CD8-positive, alpha-beta memory T cell (primary cell): ENCODE results near the gene GULP1. TPM values are rescaled to one million over a fixed set of nuclear protein-coding genes. Genes with fewer than 3 reads are reported as not detected.

Experiments
- CTCF ChIA-PET: fragments of 350-600 bp; sonication (Branson Sonifier 250); formaldehyde crosslinking; loops from one replicate; lab custom pipeline; 2021; ENCODE audit warnings: antibody characterized with exemption; lab: Charles Lee
- POLR2A ChIA-PET: fragments of 350-600 bp; sonication (Branson Sonifier 250); formaldehyde crosslinking; loops from one replicate; lab custom pipeline; 2021; ENCODE audit warnings: antibody characterized with exemption; lab: Charles Lee
- DNase-seq, 5 donors: peaks; one replicate each; pipeline versions ENCODE4 v3.0.0 to v3.0.0-alpha.2; 2020 to 2022; ENCODE audit warnings: mixed read lengths in 1 of 5
- H3K27ac ChIP-seq: one replicate; pipeline ENCODE4 v1.7.0; 2013; ENCODE audit warnings: low read depth, mild to moderate bottlenecking, low read length, moderate library complexity
- H3K27me3 ChIP-seq: 2 replicates; pipeline ENCODE4 v1.7.0; 2013; ENCODE audit warnings: low read length, mild to moderate bottlenecking; ENCODE audit not compliant: insufficient read depth, poor library complexity, severe bottlenecking
- H3K36me3 ChIP-seq: 2 replicates; pipeline ENCODE4 v1.7.0; 2013; ENCODE audit warnings: mild to moderate bottlenecking, low read length, moderate library complexity; ENCODE audit not compliant: insufficient read depth
- H3K4me1 ChIP-seq: 2 replicates; pipeline ENCODE4 v1.7.0; 2013; ENCODE audit warnings: mild to moderate bottlenecking, low read length, moderate library complexity; ENCODE audit not compliant: insufficient read depth
- H3K4me3 ChIP-seq: 2 replicates; pipeline ENCODE4 v1.7.0; 2013; ENCODE audit warnings: mild to moderate bottlenecking, low read length
- H3K9me3 ChIP-seq: 2 replicates; pipeline ENCODE4 v1.7.0; 2013; ENCODE audit warnings: mild to moderate bottlenecking, low read length
- H3K27ac Mint-ChIP-seq, 8 donors: one replicate each; pipeline ENCODE4 v1.8.0; 2020 to 2021; ENCODE audit warnings: mixed read lengths in 8 of 8, mild to moderate bottlenecking in 6 of 8, inconsistent platforms in 3 of 8, moderate library complexity in 3 of 8
- H3K27me3 Mint-ChIP-seq, 2 donors: one replicate each; pipeline ENCODE4 v1.8.0; 2020 to 2021; ENCODE audit warnings: mixed read lengths in 2 of 2, mild to moderate bottlenecking in 1 of 2, moderate library complexity in 1 of 2
- H3K36me3 Mint-ChIP-seq, 3 donors: one replicate each; pipeline ENCODE4 v1.8.0; 2020 to 2021; ENCODE audit warnings: mixed read lengths in 3 of 3, inconsistent platforms in 1 of 3, mild to moderate bottlenecking in 1 of 3
- H3K4me1 Mint-ChIP-seq, 3 donors: one replicate each; pipeline ENCODE4 v1.8.0; 2020 to 2021; ENCODE audit warnings: mixed read lengths in 3 of 3, inconsistent platforms in 1 of 3, mild to moderate bottlenecking in 1 of 3
- H3K4me3 Mint-ChIP-seq, 7 donors: one replicate each; pipeline ENCODE4 v1.8.0; 2020 to 2021; ENCODE audit warnings: mixed read lengths in 7 of 7, mild to moderate bottlenecking in 6 of 7, moderate library complexity in 4 of 7, inconsistent platforms in 2 of 7
- H3K9me3 Mint-ChIP-seq, 5 donors: one replicate each; pipeline ENCODE4 v1.8.0; 2020 to 2022; ENCODE audit warnings: mixed read lengths in 5 of 5, mild to moderate bottlenecking in 3 of 5, moderate library complexity in 2 of 5, inconsistent platforms in 1 of 5
- polyA plus RNA-seq: library from polyadenylated mRNA; unstranded; fragments of 300-500 nt; fragmentation: Illumina TruSeq; gene quantifications from one replicate; pipeline ENCODE4 v1.2.3, GENCODE V29; 2021
- total RNA-seq, 2 experiments: library from RNA; stranded (reverse); gene quantifications; one replicate each; pipeline ENCODE4 v1.2.3, GENCODE V29; 2021

The GULP1 gene
- total and polyA plus RNA-seq, 3 experiments from 2014 or later: not detected

DNA sequence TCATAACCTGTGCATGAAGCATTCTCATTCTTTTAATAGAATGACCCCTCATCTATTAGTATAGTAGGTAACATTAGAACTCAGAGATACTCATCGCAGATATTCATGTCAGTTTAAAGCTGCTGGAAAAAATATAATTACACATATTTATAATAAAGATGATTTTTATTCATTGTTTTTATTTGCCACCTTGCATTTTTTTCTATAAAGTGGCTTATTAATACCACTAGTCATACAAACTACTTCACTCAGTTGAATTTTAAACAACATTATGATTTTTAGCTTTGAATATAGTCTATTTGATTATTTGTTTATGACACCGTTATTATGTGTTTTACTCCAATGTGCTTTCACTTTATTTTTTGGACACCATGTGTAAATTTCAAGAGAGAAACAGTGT is 23.9 kb upstream of the GULP1 start:
- Histone ChIP-seq H3K27ac (no peak overlapping the region), H3K9me3 (no peaks in the 10 kb centered on the region), H3K36me3 (no peaks in the 10 kb centered on the region), H3K27me3 (no peaks in the 10 kb centered on the region), H3K4me3 (no peak overlapping the region), H3K4me1 (no peaks in the 10 kb centered on the region)
- H3K27me3 Mint-ChIP-seq: no peaks in the 10 kb centered on the region
- H3K4me3 Mint-ChIP-seq: no peak overlapping the region
- ChIA-PET POLR2A (no interaction called here), CTCF (no interaction called here)
- H3K36me3 Mint-ChIP-seq: no peaks in the 10 kb centered on the region
- H3K4me1 Mint-ChIP-seq: no peaks in the 10 kb centered on the region
- peaks cover 0 to 8% (median 0%) of the 10 kb centered on the region in 5 donors for H3K9me3 Mint-ChIP-seq
- no peak for DNase-seq
- no peak overlapping the region for H3K27ac Mint-ChIP-seq

- H3K36me3 Mint-ChIP-seq: no peaks in the 10 kb centered on the region
- Histone ChIP-seq H3K9me3 (no peaks in the 10 kb centered on the region), H3K4me3 (no peak overlapping the region), H3K27ac (no peak overlapping the region), H3K27me3 (no peaks in the 10 kb centered on the region), H3K36me3 (no peaks in the 10 kb centered on the region), H3K4me1 (no peaks in the 10 kb centered on the region)
- H3K27ac Mint-ChIP-seq: no peak overlapping the region
- no peaks in the 10 kb centered on the region for H3K27me3 Mint-ChIP-seq
- peaks cover 0 to 8% (median 0%) of the 10 kb centered on the region in 5 donors for H3K9me3 Mint-ChIP-seq
- ChIA-PET CTCF (no interaction called here), POLR2A (no interaction called here)
- no peak overlapping the region for H3K4me3 Mint-ChIP-seq
- H3K4me1 Mint-ChIP-seq: no peaks in the 10 kb centered on the region
- DNase-seq: no peak
These were observed 22.7 kb upstream of the GULP1 start for GRCh38 chr2:188269004-188269403.

DNA sequence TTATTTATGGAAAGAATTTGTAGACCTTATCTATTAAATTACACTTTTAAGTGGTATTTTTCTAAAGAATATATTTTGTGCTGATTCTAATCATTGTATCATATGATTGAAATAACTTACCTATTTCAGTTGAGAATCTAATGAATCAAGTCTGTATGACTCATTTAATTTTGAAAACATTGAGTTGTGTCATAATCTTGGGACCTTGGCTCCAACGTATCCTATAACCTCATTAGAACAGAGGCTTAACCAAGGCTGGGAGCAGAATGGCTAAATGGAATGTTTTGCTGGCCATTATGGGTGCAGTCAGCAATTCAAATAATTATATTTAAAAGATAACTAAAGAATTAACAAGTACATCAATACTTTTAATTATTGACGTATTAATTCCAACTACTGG is 19.6 kb upstream of the GULP1 start:
- Mint-ChIP-seq H3K4me3 (no peak overlapping the region), H3K27me3 (no peaks in the 10 kb centered on the region)

GRCh38 chr2:188274274-188274673 is 17.4 kb upstream of the GULP1 start:
- H3K4me1 Mint-ChIP-seq: no peaks in the 10 kb centered on the region
- no peak overlapping the region for H3K4me3 Mint-ChIP-seq
- Histone ChIP-seq H3K27ac (no peak overlapping the region), H3K36me3 (no peaks in the 10 kb centered on the region), H3K27me3 (no peaks in the 10 kb centered on the region), H3K4me1 (no peaks in the 10 kb centered on the region), H3K9me3 (no peaks in the 10 kb centered on the region), H3K4me3 (no peak overlapping the region)
- no peaks in the 10 kb centered on the region for H3K27me3 Mint-ChIP-seq
- H3K36me3 Mint-ChIP-seq: no peaks in the 10 kb centered on the region
- ChIA-PET POLR2A (no interaction called here), CTCF (no interaction called here)
- DNase-seq: no peak
- H3K9me3 Mint-ChIP-seq: peaks cover 0 to 3% (median 0%) of the 10 kb centered on the region in 5 donors
- no peak overlapping the region for H3K27ac Mint-ChIP-seq

More for the DNA sequence above, 19.6 kb upstream of the GULP1 start:
- Histone ChIP-seq H3K4me3 (no peak overlapping the region), H3K4me1 (no peaks in the 10 kb centered on the region), H3K36me3 (no peaks in the 10 kb centered on the region), H3K27ac (no peak overlapping the region), H3K9me3 (no peaks in the 10 kb centered on the region), H3K27me3 (no peaks in the 10 kb centered on the region)
- H3K36me3 Mint-ChIP-seq: no peaks in the 10 kb centered on the region
- H3K27ac Mint-ChIP-seq: no peak overlapping the region
- H3K4me1 Mint-ChIP-seq: no peaks in the 10 kb centered on the region
- ChIA-PET POLR2A (no interaction called here), CTCF (no interaction called here)
- H3K9me3 Mint-ChIP-seq: peaks cover 0 to 8% (median 0%) of the 10 kb centered on the region in 5 donors
- DNase-seq: no peak

DNA sequence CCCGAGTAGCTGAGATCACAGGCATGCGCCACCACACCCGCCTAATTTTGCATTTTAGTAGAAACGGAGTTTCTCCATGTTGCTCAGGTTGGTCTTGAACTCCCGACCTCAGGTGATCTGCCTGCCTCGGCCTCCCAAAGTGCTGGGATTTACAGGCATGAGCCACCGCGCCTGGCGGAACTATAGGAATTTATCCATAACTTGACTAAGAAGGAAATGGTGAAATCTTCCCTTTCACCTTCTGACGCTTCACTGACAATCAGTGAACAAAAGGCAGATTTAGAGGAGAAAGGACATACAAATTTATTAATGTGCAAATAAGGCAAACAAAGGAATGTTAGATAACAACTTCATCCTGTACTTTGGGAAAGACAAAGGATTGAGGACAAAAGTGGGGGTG is 15.4 kb upstream of the GULP1 start:
- Mint-ChIP-seq H3K27ac (no peak overlapping the region), H3K36me3 (no peaks in the 10 kb centered on the region), H3K27me3 (no peaks in the 10 kb centered on the region), H3K4me1 (no peaks in the 10 kb centered on the region), H3K4me3 (no peak overlapping the region), H3K9me3 (peaks cover 0 to 3% (median 0%) of the 10 kb centered on the region in 5 donors)
- no peak overlapping the region for H3K27ac ChIP-seq
- no peaks in the 10 kb centered on the region for H3K36me3 ChIP-seq
- H3K27me3 ChIP-seq: no peaks in the 10 kb centered on the region
- no peak overlapping the region for H3K4me3 ChIP-seq
- ChIA-PET POLR2A (no interaction called here), CTCF (no interaction called here)
- no peaks in the 10 kb centered on the region for H3K4me1 ChIP-seq
- no peak for DNase-seq
- H3K9me3 ChIP-seq: no peaks in the 10 kb centered on the region

GRCh38 chr2:188277786-188278185 is 13.9 kb upstream of the GULP1 start:
- Histone ChIP-seq H3K9me3 (no peaks in the 10 kb centered on the region), H3K4me3 (no peak overlapping the region), H3K36me3 (no peaks in the 10 kb centered on the region), H3K27me3 (no peaks in the 10 kb centered on the region), H3K27ac (no peak overlapping the region), H3K4me1 (no peaks in the 10 kb centered on the region)
- no peak for DNase-seq
- ChIA-PET CTCF (no interaction called here), POLR2A (no interaction called here)
- no peak overlapping the region for H3K4me3 Mint-ChIP-seq
- no peaks in the 10 kb centered on the region for H3K27me3 Mint-ChIP-seq
- no peak overlapping the region for H3K27ac Mint-ChIP-seq
- no peaks in the 10 kb centered on the region for H3K4me1 Mint-ChIP-seq
- no peaks in the 10 kb centered on the region for H3K36me3 Mint-ChIP-seq
- H3K9me3 Mint-ChIP-seq: peaks cover 0 to 4% (median 0%) of the 10 kb centered on the region in 5 donors

DNA sequence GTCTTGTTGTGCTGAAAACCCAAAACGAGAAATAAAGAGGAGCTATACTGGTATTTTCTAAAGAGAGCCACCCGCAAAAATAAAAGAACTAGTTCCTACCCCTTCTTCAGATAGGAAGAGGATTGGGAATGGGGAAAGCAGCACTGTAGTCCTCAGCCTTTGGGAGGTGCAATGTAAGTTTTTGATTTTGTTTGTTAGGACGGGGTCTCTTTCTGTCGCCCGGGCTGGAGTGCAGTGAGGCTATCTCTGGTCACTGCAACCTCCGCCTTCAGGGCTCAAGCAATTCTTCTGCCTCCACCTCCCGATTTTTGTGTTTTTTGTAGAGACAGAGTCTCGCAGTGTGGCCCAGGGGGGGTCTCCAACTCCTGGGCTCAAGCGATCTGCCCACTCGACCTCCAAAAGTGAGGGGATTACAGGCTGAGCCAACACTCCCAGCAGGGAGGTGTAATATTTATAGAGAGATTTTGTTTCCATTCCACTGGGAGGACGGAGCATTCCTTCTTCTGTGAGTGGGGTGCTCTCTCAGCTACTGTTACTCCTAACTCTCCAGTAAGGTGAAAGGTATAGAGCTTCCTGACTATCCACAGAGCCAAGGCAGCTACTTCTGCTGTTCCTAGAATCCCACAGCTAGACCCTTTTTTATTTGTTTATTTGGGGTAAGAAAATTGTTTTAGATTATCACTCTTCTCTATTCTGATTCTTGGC is 13.1 kb upstream of the GULP1 start:
- Mint-ChIP-seq H3K27me3 (no peaks in the 10 kb centered on the region), H3K4me1 (no peaks in the 10 kb centered on the region), H3K9me3 (peaks cover 0 to 7% (median 3%) of the 10 kb centered on the region in 5 donors), H3K36me3 (no peaks in the 10 kb centered on the region), H3K4me3 (no peak overlapping the region), H3K27ac (no peak overlapping the region)
- no peak for DNase-seq
- CTCF ChIA-PET: no interaction called here
- H3K9me3 ChIP-seq: no peaks in the 10 kb centered on the region
- H3K36me3 ChIP-seq: no peaks in the 10 kb centered on the region
- H3K4me1 ChIP-seq: no peaks in the 10 kb centered on the region
- POLR2A ChIA-PET: no interaction called here
- H3K4me3 ChIP-seq: no peak overlapping the region
- H3K27me3 ChIP-seq: no peaks in the 10 kb centered on the region
- H3K27ac ChIP-seq: no peak overlapping the region

DNA sequence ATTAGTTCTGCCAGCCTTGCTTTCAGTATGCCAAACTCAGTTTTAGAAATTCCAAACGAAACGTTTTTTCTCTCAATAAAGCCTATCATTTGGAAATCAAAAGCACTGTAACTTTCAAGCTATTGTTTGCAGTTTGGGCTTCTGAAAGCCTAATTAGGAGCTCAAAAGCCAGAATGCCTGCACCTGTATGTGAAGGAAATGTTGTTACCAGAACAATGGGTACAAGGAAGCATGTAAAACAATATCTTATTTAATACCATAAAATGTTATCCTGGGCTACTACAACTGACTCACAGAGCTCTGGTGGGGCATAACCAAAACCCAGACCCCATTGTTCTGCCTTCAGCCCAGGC is 12.6 kb upstream of the GULP1 start:
- no peaks in the 10 kb centered on the region for H3K27me3 ChIP-seq
- Mint-ChIP-seq H3K4me1 (no peaks in the 10 kb centered on the region), H3K27me3 (no peaks in the 10 kb centered on the region), H3K4me3 (no peak overlapping the region), H3K36me3 (no peaks in the 10 kb centered on the region), H3K9me3 (peaks cover 0 to 7% (median 3%) of the 10 kb centered on the region in 5 donors), H3K27ac (no peak overlapping the region)
- no peak for DNase-seq
- H3K4me3 ChIP-seq: no peak overlapping the region
- H3K4me1 ChIP-seq: no peaks in the 10 kb centered on the region
- ChIA-PET CTCF (no interaction called here), POLR2A (no interaction called here)
- no peak overlapping the region for H3K27ac ChIP-seq
- H3K9me3 ChIP-seq: no peaks in the 10 kb centered on the region
- H3K36me3 ChIP-seq: no peaks in the 10 kb centered on the region
